ENCODE results near the gene SLC45A2.
A peak's percentile ranks its signal among the peaks of the same experiment; 100 is the strongest.

DNA sequence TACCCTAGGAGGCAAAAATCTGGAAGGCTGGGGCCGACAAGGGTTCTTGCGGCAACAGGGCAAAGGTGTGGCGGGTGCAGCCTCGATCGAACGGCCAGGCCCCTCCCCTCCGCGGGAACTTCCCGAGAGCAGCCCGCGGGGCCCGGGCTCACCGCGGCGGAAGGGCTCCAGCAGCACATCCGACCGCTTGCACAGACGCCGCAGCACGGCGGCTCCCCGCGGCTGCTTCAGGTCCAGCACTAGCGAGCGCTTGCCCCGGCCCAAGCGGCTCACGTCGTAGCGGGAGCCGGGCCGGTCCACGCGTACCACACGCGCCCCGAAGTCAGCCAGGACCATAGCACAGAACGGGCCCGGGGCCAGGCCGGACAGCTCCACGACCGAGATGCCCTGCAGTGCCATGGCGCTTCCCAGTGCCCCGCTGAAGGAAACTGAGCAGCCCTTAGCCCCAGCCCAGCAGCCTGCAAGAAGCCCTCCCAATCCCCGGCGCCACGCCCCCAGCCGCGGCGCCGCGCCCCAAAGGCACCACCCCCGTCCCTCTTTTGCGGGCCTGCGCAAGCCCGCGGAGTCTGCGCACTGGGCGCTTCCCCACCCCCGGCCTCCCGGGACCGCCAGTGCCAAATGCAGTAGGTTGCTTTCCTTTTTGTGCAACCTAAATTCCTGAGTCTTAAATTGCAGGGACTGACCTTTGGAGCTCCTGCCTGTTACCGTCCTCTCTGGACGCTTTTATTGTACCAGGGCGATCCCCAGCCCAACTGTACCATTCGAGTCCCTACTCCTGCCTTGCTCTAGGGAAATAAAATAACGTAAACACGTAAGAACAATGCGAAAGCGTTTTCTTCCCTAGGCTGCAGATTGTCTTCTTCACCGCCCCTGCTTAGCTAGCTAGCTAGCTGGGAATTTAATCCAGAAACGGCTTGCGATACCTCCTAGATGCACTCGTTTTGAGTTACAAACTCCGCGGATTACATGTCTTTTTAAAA lies 23.4 kb upstream of the SLC45A2 start, which contains the start of gene AMACR:
- TF ChIP-seq, protein P1, sequence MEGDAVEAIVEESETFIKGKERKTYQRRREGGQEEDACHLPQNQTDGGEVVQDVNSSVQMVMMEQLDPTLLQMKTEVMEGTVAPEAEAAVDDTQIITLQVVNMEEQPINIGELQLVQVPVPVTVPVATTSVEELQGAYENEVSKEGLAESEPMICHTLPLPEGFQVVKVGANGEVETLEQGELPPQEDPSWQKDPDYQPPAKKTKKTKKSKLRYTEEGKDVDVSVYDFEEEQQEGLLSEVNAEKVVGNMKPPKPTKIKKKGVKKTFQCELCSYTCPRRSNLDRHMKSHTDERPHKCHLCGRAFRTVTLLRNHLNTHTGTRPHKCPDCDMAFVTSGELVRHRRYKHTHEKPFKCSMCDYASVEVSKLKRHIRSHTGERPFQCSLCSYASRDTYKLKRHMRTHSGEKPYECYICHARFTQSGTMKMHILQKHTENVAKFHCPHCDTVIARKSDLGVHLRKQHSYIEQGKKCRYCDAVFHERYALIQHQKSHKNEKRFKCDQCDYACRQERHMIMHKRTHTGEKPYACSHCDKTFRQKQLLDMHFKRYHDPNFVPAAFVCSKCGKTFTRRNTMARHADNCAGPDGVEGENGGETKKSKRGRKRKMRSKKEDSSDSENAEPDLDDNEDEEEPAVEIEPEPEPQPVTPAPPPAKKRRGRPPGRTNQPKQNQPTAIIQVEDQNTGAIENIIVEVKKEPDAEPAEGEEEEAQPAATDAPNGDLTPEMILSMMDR (IDR thresholded peaks at IDR 0.05), result no peak
- peak; percentile 49 for TF ChIP-seq POLR2A (IDR thresholded peaks at IDR 0.05)

Data from breast epithelium (tissue), 3 donors.